ENCODE results near the gene HELZ. TPM values are rescaled to one million over a fixed set of nuclear protein-coding genes. Genes with fewer than 3 reads are reported as not detected.
A peak's percentile ranks its signal among the peaks of the same experiment; 100 is the strongest.

The HELZ gene
- polyA plus RNA-seq, 3 donors = 24.8 to 44.1 (median 39.9) TPM

- intact Hi-C loops (cut with micrococcal nuclease) = no loop called here
- Mint-ChIP-seq H3K4me3 (no peak overlapping the region), H3K27me3 (ENCODE audit: low read depth in 3 of 3) (peaks cover 0 to 2% (median 0%) of the 10 kb centered on the region in 3 donors), H3K9me3 (no peaks in the 10 kb centered on the region), H3K36me3 (peaks cover 42 to 63% of the 10 kb centered on the region in 2 donors), H3K4me1 (peaks cover 6% of the 10 kb centered on the region), H3K27ac (peak overlapping the region in 2 of 7 donors; percentile 8 to 26)
- Histone ChIP-seq H3K27me3 (ENCODE audit: control insufficient read depth in 2 of 2, insufficient read depth in 2 of 2, low read length in 2 of 2) (no peaks in the 10 kb centered on the region), H2AFZ (ENCODE audit: insufficient read depth, low read depth, low read length, poor library complexity, severe bottlenecking) (no peak overlapping the region), H3K9ac (ENCODE audit: insufficient read depth, low read length, poor library complexity, severe bottlenecking) (no peak overlapping the region), H3K36me3 (replicated peaks in 1 of 2; ENCODE audit: control insufficient read depth in 1 of 2, insufficient read depth in 2 of 2, low read length in 2 of 2) (peaks cover 56 to 90% of the 10 kb centered on the region in 2 donors), H4K20me1 (ENCODE audit: insufficient read depth, low read length) (peaks cover 29% of the 10 kb centered on the region), H3K4me3 (replicated peaks in 1 of 3; ENCODE audit: low read depth in 2 of 3, low read length in 3 of 3) (no peak overlapping the region), H3K9me3 (replicated peaks in 1 of 2; ENCODE audit: control insufficient read depth in 1 of 2, insufficient read depth in 1 of 2, low read length in 2 of 2) (no peaks in the 10 kb centered on the region), H3K4me2 (replicated peaks; ENCODE audit: extremely low read depth, low read length, poor library complexity, severe bottlenecking) (no peak overlapping the region), H3K79me2 (ENCODE audit: insufficient read depth, low read length) (peaks cover 4% of the 10 kb centered on the region), H3K4me1 (ENCODE audit: control insufficient read depth in 1 of 2, insufficient read depth in 2 of 2, low read length in 2 of 2) (peaks cover 0 to 7% of the 10 kb centered on the region in 2 donors), H3K27ac (ENCODE audit: low read depth in 1 of 2, low read length in 2 of 2) (peak overlapping the region in 1 of 2 donors; percentile 38)
- no peak for DNase-seq
- TF ChIP-seq, protein P1, sequence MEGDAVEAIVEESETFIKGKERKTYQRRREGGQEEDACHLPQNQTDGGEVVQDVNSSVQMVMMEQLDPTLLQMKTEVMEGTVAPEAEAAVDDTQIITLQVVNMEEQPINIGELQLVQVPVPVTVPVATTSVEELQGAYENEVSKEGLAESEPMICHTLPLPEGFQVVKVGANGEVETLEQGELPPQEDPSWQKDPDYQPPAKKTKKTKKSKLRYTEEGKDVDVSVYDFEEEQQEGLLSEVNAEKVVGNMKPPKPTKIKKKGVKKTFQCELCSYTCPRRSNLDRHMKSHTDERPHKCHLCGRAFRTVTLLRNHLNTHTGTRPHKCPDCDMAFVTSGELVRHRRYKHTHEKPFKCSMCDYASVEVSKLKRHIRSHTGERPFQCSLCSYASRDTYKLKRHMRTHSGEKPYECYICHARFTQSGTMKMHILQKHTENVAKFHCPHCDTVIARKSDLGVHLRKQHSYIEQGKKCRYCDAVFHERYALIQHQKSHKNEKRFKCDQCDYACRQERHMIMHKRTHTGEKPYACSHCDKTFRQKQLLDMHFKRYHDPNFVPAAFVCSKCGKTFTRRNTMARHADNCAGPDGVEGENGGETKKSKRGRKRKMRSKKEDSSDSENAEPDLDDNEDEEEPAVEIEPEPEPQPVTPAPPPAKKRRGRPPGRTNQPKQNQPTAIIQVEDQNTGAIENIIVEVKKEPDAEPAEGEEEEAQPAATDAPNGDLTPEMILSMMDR (IDR thresholded peaks at IDR 0.05) = no peak
- 100% methylated on average over 3 of the region's 4 CpGs for WGBS (ENCODE audit: insufficient coverage)
Measured at GRCh38 chr17:67130768-67131167, 114.2 kb downstream of the HELZ start.

DNA sequence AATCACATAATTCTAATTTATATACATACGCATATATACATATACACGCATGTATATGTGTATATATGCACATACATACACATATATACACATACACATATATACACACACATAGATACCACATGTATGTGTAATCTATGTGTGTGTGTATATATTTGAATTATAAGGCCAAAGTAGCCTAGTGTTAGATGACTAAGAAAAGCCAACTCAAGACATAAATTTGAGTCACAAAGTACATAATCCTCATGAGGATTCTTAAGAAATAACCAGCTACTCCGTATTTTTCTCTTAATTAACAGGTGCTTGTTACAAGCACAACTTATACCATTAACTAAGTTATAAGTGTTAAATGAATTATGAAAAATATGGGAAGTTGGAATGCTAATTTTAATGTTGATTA, 115.7 kb downstream of the HELZ start:
- DNase-seq = no peak
- intact Hi-C loops (cut with micrococcal nuclease) = no loop called here
- H3K9me3 ChIP-seq (replicated peaks in 1 of 2; ENCODE audit: control insufficient read depth in 1 of 2, insufficient read depth in 1 of 2, low read length in 2 of 2) = no peaks in the 10 kb centered on the region
- peaks cover 0 to 7% of the 10 kb centered on the region in 2 donors for H3K4me1 ChIP-seq (ENCODE audit: control insufficient read depth in 1 of 2, insufficient read depth in 2 of 2, low read length in 2 of 2)
- no peak overlapping the region for H3K4me2 ChIP-seq (replicated peaks; ENCODE audit: extremely low read depth, low read length, poor library complexity, severe bottlenecking)
- Mint-ChIP-seq H3K4me1 (peaks cover 8% of the 10 kb centered on the region), H3K4me3 (no peak overlapping the region), H3K9me3 (no peaks in the 10 kb centered on the region), H3K27ac (no peak overlapping the region), H3K36me3 (peaks cover 43 to 64% of the 10 kb centered on the region in 2 donors), H3K27me3 (ENCODE audit: low read depth in 3 of 3) (peaks cover 0 to 2% (median 0%) of the 10 kb centered on the region in 3 donors)
- H2AFZ ChIP-seq (ENCODE audit: insufficient read depth, low read depth, low read length, poor library complexity, severe bottlenecking) = no peak overlapping the region
- no peak overlapping the region for H3K27ac ChIP-seq (ENCODE audit: low read depth in 1 of 2, low read length in 2 of 2)
- no CpG with 5 or more reads among the region's 3 CpGs for WGBS (ENCODE audit: insufficient coverage)
- TF ChIP-seq, protein P1 (IDR thresholded peaks at IDR 0.05) = no peak
- H3K36me3 ChIP-seq (replicated peaks in 1 of 2; ENCODE audit: control insufficient read depth in 1 of 2, insufficient read depth in 2 of 2, low read length in 2 of 2) = peaks cover 45 to 88% of the 10 kb centered on the region in 2 donors
- no peaks in the 10 kb centered on the region for H3K27me3 ChIP-seq (ENCODE audit: control insufficient read depth in 2 of 2, insufficient read depth in 2 of 2, low read length in 2 of 2)
- no peak overlapping the region for H3K4me3 ChIP-seq (replicated peaks in 1 of 3; ENCODE audit: low read depth in 2 of 3, low read length in 3 of 3)
- H3K79me2 ChIP-seq (ENCODE audit: insufficient read depth, low read length) = peaks cover 7% of the 10 kb centered on the region
- H3K9ac ChIP-seq (ENCODE audit: insufficient read depth, low read length, poor library complexity, severe bottlenecking) = no peak overlapping the region
- peaks cover 28% of the 10 kb centered on the region for H4K20me1 ChIP-seq (ENCODE audit: insufficient read depth, low read length)

Data from CD14-positive monocyte (primary cell).